CD4-positive, alpha-beta T cell (primary cell): ENCODE results near the gene DTX1. TPM values are rescaled to one million over a fixed set of nuclear protein-coding genes. Genes with fewer than 3 reads are reported as not detected.

Source experiments
- ATAC-seq: fragments of 200-7000 bp; cut with Tn5 transposase; one replicate; pipeline ENCODE4 v1.10.0; 2022; ENCODE audit warnings: mild to moderate bottlenecking; ENCODE audit not compliant: poor library complexity
- CTCF ChIA-PET: fragments of 350-600 bp; sonication (Branson Sonifier 250); formaldehyde crosslinking; loops from one replicate; lab custom pipeline; 2021; ENCODE audit warnings: antibody characterized with exemption, inconsistent platforms; lab: Charles Lee
- POLR2A ChIA-PET: fragments of 350-600 bp; sonication (Branson Sonifier 250); formaldehyde crosslinking; loops from one replicate; lab custom pipeline; 2021; ENCODE audit warnings: antibody characterized with exemption, inconsistent platforms; lab: Charles Lee
- DNase-seq, 14 experiments: peaks; one replicate each; pipeline ENCODE4 v3.0.0-alpha.2; 2013 to 2020; ENCODE audit warnings: mixed read lengths in 2 of 14
- H3K27ac ChIP-seq, 2 donors: one replicate each; pipeline versions ENCODE4 v1.5.1 to v1.7.0; 2013; ENCODE audit warnings: low read length in 2 of 2, low read depth in 1 of 2, mild to moderate bottlenecking in 1 of 2
- H3K27me3 ChIP-seq, 2 experiments: 1 replicate in 1 of 2; 2 replicates in 1 of 2; pipeline versions ENCODE4 v1.6.1 to v1.7.0; 2013; ENCODE audit warnings: low read length in 2 of 2, control low read depth in 1 of 2, mild to moderate bottlenecking in 1 of 2, moderate library complexity in 1 of 2; ENCODE audit not compliant: insufficient read depth in 2 of 2, control insufficient read depth in 1 of 2
- H3K36me3 ChIP-seq: one replicate; pipeline ENCODE4 v1.6.1; 2013; ENCODE audit warnings: low read length, control low read depth; ENCODE audit not compliant: insufficient read depth
- H3K4me1 ChIP-seq: one replicate; pipeline ENCODE4 v1.6.1; 2013; ENCODE audit warnings: low read length, control low read depth; ENCODE audit not compliant: insufficient read depth
- H3K4me3 ChIP-seq: one replicate; pipeline ENCODE4 v1.5.1; 2013; ENCODE audit warnings: mild to moderate bottlenecking, low read length, moderate library complexity
- H3K9me3 ChIP-seq, 2 experiments: 1 replicate in 1 of 2; 2 replicates in 1 of 2; pipeline versions ENCODE4 v1.6.1 to v1.7.0; 2013; ENCODE audit warnings: low read length in 2 of 2, mild to moderate bottlenecking in 2 of 2, control low read depth in 1 of 2, moderate library complexity in 1 of 2; ENCODE audit not compliant: control insufficient read depth in 1 of 2, insufficient read depth in 1 of 2
- H3K27ac Mint-ChIP-seq: one replicate; pipeline ENCODE4 v1.8.0; 2020; ENCODE audit warnings: mixed read lengths
- H3K27me3 Mint-ChIP-seq: one replicate; pipeline ENCODE4 v1.8.0; 2021; ENCODE audit warnings: mixed read lengths
- H3K36me3 Mint-ChIP-seq: one replicate; pipeline ENCODE4 v1.8.0; 2021; ENCODE audit warnings: low read depth, mixed read lengths
- H3K4me1 Mint-ChIP-seq: one replicate; pipeline ENCODE4 v1.8.0; 2021; ENCODE audit warnings: low read depth, mixed read lengths
- H3K4me3 Mint-ChIP-seq: one replicate; pipeline ENCODE4 v1.8.0; 2020; ENCODE audit warnings: mild to moderate bottlenecking, mixed read lengths
- H3K9me3 Mint-ChIP-seq: one replicate; pipeline ENCODE4 v1.8.0; 2020; ENCODE audit warnings: mixed read lengths
- CTCF ChIP-seq: fragments of 200-600 bp; IDR thresholded peaks from one replicate; pipeline ENCODE4 v1.8.0; 2022; ENCODE audit warnings: antibody characterized with exemption, mild to moderate bottlenecking
- intact Hi-C, 2 experiments: fragments of 100-400 bp; cut with DNase I in 1 of 2; cut with micrococcal nuclease in 1 of 2; formaldehyde crosslinking; loops; one replicate each; pipeline versions ENCODE4 v1.15.1 to v1.9.0; 2023 to 2025; cut with DNase I, micrococcal nuclease
- total RNA-seq, 174 experiments: library from RNA in 2 of 174; stranded (reverse) in 2 of 174; gene quantifications; one replicate each; pipeline ENCODE4 v1.2.3 and lab custom pipeline; 2021 to 2026

The DTX1 gene
- total RNA-seq, 2 experiments from 2014 or later, result 14.0 to 14.2 TPM

GRCh38 chr12:113108308-113108707 lies 51.8 kb downstream of the DTX1 start:
- Mint-ChIP-seq H3K9me3 (no peaks in the 10 kb centered on the region), H3K27me3 (no peaks in the 10 kb centered on the region), H3K27ac (no peak overlapping the region), H3K36me3 (no peaks in the 10 kb centered on the region), H3K4me1 (peaks cover 19% of the 10 kb centered on the region), H3K4me3 (no peak overlapping the region)
- ATAC-seq (no peak), DNase-seq (no peak)
- ChIA-PET POLR2A (interaction anchor here (0.8 kb wide), 1 partner anchor 62 kb away, joined by 3 read pairs; no protein-coding TSS in a partner anchor), CTCF (no interaction called here)
- Histone ChIP-seq H3K4me3 (no peak overlapping the region), H3K27ac (no peak overlapping the region), H3K36me3 (no peaks in the 10 kb centered on the region), H3K9me3 (no peaks in the 10 kb centered on the region), H3K4me1 (peaks cover 24% of the 10 kb centered on the region), H3K27me3 (no peaks in the 10 kb centered on the region)
- TF ChIP-seq CTCF, result no peak
- intact Hi-C loops, result loop anchor here in 1 of 2 experiments (5.0 kb wide), 1 partner anchor 64 kb away; no protein-coding TSS in a partner anchor

DNA sequence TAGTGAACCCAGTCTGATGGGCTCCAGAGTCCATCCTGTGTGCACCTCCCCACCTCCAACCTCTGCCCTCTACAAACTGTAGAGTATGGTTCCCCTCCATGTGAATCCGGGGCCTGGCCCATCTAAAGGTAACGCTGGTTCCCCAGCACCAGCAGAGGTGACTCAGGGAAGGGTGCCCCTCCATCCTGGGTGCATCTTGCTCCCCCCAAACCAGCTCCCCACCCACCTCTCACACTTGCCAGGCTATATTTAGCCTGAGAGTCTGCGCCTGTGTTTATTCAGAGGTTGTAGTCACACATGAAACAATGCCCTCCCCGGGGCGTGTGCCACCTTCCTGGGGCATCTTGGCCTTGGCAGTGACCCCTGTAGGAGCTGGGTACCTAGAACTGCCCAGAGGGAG lies 52.8 kb downstream of the DTX1 start:
- Histone ChIP-seq H3K4me3 (no peak overlapping the region), H3K27me3 (no peaks in the 10 kb centered on the region), H3K27ac (no peak overlapping the region), H3K36me3 (no peaks in the 10 kb centered on the region), H3K9me3 (no peaks in the 10 kb centered on the region), H3K4me1 (peaks cover 15% of the 10 kb centered on the region)
- ChIA-PET CTCF (no interaction called here), POLR2A (interaction anchor here (0.8 to 1.3 kb wide), 2 partner anchors 43 to 61 kb away, joined by 3 read pairs; no protein-coding TSS in a partner anchor)
- TF ChIP-seq CTCF, result no peak
- intact Hi-C loops, result loop anchor here in 1 of 2 experiments (5.0 kb wide), 1 partner anchor 63 kb away; no protein-coding TSS in a partner anchor
- DNase-seq, result no peak
- no peak overlapping the region for H3K4me3 Mint-ChIP-seq
- no peaks in the 10 kb centered on the region for H3K9me3 Mint-ChIP-seq
- peaks cover 11% of the 10 kb centered on the region for H3K4me1 Mint-ChIP-seq
- no peaks in the 10 kb centered on the region for H3K27me3 Mint-ChIP-seq
- no peak for ATAC-seq
- H3K36me3 Mint-ChIP-seq, result no peaks in the 10 kb centered on the region
- peak overlapping the region; percentile 24 for H3K27ac Mint-ChIP-seq

GRCh38 chr12:113109872-113110599 lies 53.5 kb downstream of the DTX1 start:
- Histone ChIP-seq H3K36me3 (no peaks in the 10 kb centered on the region), H3K27me3 (no peaks in the 10 kb centered on the region), H3K4me3 (no peak overlapping the region), H3K4me1 (peaks cover 14% of the 10 kb centered on the region), H3K9me3 (no peaks in the 10 kb centered on the region), H3K27ac (no peak overlapping the region)
- POLR2A ChIA-PET, result interaction anchor here (1.3 kb wide), 1 partner anchor 43 kb away, joined by 3 read pairs; no protein-coding TSS in a partner anchor
- no peak overlapping the region for H3K4me3 Mint-ChIP-seq
- ATAC-seq, result peak; percentile 41
- peak in 1 of 14 experiments; percentile 19 for DNase-seq
- CTCF ChIA-PET, result no interaction called here
- no peaks in the 10 kb centered on the region for H3K27me3 Mint-ChIP-seq
- no peak for TF ChIP-seq CTCF
- H3K4me1 Mint-ChIP-seq, result peaks cover 11% of the 10 kb centered on the region
- peak overlapping the region; percentile 24 for H3K27ac Mint-ChIP-seq
- H3K9me3 Mint-ChIP-seq, result no peaks in the 10 kb centered on the region
- no peaks in the 10 kb centered on the region for H3K36me3 Mint-ChIP-seq
- intact Hi-C loops, result loop anchor here in 1 of 2 experiments (2.0 to 5.0 kb wide), 2 partner anchors 49 to 62 kb away; no protein-coding TSS in a partner anchor
